ENCODE data around the gene ERICH6B.

GRCh38 chr13:45564133-45564776, 51.3 kb downstream of the ERICH6B start:
- TF ChIP-seq CTCF (IDR thresholded peaks at IDR 0.05), result no peak
- no peak for TF ChIP-seq POLR2A (IDR thresholded peaks at IDR 0.05)
